ENCODE results near the gene DCHS2.

Gene DCHS2

GRCh38 chr4:154491341-154492271, at the start of gene DCHS2:
Gene DCHS2, minus strand, starts transcription at chr4:154491799. Its CDS starts 444 bp downstream, at chr4:154491355.
- TF ChIP-seq, protein P1, sequence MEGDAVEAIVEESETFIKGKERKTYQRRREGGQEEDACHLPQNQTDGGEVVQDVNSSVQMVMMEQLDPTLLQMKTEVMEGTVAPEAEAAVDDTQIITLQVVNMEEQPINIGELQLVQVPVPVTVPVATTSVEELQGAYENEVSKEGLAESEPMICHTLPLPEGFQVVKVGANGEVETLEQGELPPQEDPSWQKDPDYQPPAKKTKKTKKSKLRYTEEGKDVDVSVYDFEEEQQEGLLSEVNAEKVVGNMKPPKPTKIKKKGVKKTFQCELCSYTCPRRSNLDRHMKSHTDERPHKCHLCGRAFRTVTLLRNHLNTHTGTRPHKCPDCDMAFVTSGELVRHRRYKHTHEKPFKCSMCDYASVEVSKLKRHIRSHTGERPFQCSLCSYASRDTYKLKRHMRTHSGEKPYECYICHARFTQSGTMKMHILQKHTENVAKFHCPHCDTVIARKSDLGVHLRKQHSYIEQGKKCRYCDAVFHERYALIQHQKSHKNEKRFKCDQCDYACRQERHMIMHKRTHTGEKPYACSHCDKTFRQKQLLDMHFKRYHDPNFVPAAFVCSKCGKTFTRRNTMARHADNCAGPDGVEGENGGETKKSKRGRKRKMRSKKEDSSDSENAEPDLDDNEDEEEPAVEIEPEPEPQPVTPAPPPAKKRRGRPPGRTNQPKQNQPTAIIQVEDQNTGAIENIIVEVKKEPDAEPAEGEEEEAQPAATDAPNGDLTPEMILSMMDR (IDR thresholded peaks at IDR 0.05; ENCODE audit: low read depth, low read length, missing control alignments): no peak
- H3K4me3 ChIP-seq (ENCODE audit: low read depth, low read length): peak within 1 kb of the TSS; percentile 32
- in situ Hi-C loops (cut with HindIII; ENCODE audit: low sequenced_read_pairs): no loop called here
- no peak for DNase-seq (ENCODE audit: low read depth)

- in situ Hi-C loops (cut with HindIII; ENCODE audit: low sequenced_read_pairs): no loop called here
- TF ChIP-seq, protein P1 (IDR thresholded peaks at IDR 0.05; ENCODE audit: low read depth, low read length, missing control alignments): no peak
- no peak overlapping the region for H3K4me3 ChIP-seq (ENCODE audit: low read depth, low read length)
- no peak for DNase-seq (ENCODE audit: low read depth)
Measured at GRCh38 chr4:154534296-154534695, 42.7 kb upstream of the DCHS2 start.

- no peak overlapping the region for H3K4me3 ChIP-seq (ENCODE audit: low read depth, low read length)
- DNase-seq (ENCODE audit: low read depth): no peak
- in situ Hi-C loops (cut with HindIII; ENCODE audit: low sequenced_read_pairs): no loop called here
- TF ChIP-seq, protein P1 (IDR thresholded peaks at IDR 0.05; ENCODE audit: low read depth, low read length, missing control alignments): no peak
Measured at GRCh38 chr4:154529728-154530519, 38.3 kb upstream of the DCHS2 start.

GRCh38 chr4:154528869-154529268, 37.3 kb upstream of the DCHS2 start:
- TF ChIP-seq, protein P1 (IDR thresholded peaks at IDR 0.05; ENCODE audit: low read depth, low read length, missing control alignments): no peak
- H3K4me3 ChIP-seq (ENCODE audit: low read depth, low read length): no peak overlapping the region
- in situ Hi-C loops (cut with HindIII; ENCODE audit: low sequenced_read_pairs): no loop called here
- DNase-seq (ENCODE audit: low read depth): no peak

- in situ Hi-C loops (cut with HindIII; ENCODE audit: low sequenced_read_pairs): no loop called here
- TF ChIP-seq, protein P1 (IDR thresholded peaks at IDR 0.05; ENCODE audit: low read depth, low read length, missing control alignments): no peak
- no peak for DNase-seq (ENCODE audit: low read depth)
Measured at GRCh38 chr4:154527308-154527707, 35.7 kb upstream of the DCHS2 start.

DNA sequence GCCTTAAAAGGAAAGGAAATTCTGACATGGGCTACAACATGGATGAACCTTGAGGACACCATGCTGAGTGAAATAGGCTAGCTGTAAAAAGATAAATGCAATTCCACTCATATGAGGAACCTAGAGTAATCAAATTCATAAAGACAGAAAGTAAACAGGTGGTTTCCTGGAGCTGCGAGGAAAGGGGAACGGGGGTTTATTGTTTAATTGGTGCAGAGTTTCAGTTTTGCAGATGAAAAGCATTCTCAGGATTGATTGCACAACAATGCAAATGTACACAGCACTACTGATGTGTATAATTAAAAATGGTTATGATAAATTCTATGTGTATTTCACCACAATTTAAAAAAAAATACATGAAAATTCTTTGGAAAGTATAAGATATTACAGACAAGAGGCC, 34.6 kb upstream of the DCHS2 start:
- TF ChIP-seq, protein P1 (IDR thresholded peaks at IDR 0.05; ENCODE audit: low read depth, low read length, missing control alignments): no peak
- in situ Hi-C loops (cut with HindIII; ENCODE audit: low sequenced_read_pairs): no loop called here
- no peak overlapping the region for H3K4me3 ChIP-seq (ENCODE audit: low read depth, low read length)
- no peak for DNase-seq (ENCODE audit: low read depth)

More at GRCh38 chr4:154527308-154527707, 35.7 kb upstream of the DCHS2 start:
- no peak overlapping the region for H3K4me3 ChIP-seq (ENCODE audit: low read depth, low read length)

All from astrocyte of the cerebellum (primary cell).